Measurements from ENCODE around the gene IQCF6. TPM values are rescaled to one million over a fixed set of nuclear protein-coding genes. Genes with fewer than 3 reads are reported as not detected.
"Not testable (repeated sequence)": the region's sequence is repeated elsewhere in the genome, so short reads cannot be mapped to it uniquely, and the experiment has no call there.

Gene IQCF6
- total RNA-seq, 1 donor from 2014 or later = not detected

DNA sequence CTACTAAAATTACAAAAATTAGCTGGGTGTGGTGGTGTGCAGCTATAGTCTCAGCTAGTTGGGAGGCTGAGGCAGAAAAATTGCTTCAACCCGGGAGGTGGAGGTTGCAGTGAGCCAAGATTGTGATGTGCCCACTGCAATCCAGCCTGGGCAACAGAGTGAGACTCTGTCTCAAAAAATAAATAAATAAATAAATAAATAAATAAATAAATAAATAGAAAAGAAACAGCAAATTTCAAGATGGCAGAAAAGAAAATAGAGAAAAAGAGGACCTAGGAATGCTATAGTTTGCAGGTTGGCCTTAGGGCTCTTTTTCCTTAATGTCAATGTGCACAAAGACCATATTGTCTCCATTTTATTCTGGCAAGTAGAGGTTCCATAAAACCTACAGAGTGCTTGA lies 28.2 kb downstream of the IQCF6 start:
- TF ChIP-seq, protein P1, sequence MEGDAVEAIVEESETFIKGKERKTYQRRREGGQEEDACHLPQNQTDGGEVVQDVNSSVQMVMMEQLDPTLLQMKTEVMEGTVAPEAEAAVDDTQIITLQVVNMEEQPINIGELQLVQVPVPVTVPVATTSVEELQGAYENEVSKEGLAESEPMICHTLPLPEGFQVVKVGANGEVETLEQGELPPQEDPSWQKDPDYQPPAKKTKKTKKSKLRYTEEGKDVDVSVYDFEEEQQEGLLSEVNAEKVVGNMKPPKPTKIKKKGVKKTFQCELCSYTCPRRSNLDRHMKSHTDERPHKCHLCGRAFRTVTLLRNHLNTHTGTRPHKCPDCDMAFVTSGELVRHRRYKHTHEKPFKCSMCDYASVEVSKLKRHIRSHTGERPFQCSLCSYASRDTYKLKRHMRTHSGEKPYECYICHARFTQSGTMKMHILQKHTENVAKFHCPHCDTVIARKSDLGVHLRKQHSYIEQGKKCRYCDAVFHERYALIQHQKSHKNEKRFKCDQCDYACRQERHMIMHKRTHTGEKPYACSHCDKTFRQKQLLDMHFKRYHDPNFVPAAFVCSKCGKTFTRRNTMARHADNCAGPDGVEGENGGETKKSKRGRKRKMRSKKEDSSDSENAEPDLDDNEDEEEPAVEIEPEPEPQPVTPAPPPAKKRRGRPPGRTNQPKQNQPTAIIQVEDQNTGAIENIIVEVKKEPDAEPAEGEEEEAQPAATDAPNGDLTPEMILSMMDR (IDR thresholded peaks at IDR 0.05) = no peak
- intact Hi-C loops (cut with micrococcal nuclease) = no loop called here
- Mint-ChIP-seq H3K27me3 (peaks cover 14% of the 10 kb centered on the region), H3K9me3 (peaks cover 8% of the 10 kb centered on the region), H3K4me1 (no peaks in the 10 kb centered on the region), H3K4me3 (no peak overlapping the region), H3K36me3 (ENCODE audit: low read depth) (no peaks in the 10 kb centered on the region), H3K27ac (no peak overlapping the region)
- ATAC-seq (ENCODE audit: low read depth) (no peak), DNase-seq (no peak)
- CTCF ChIA-PET = no interaction called here
- POLR2A ChIA-PET = no interaction called here

DNA sequence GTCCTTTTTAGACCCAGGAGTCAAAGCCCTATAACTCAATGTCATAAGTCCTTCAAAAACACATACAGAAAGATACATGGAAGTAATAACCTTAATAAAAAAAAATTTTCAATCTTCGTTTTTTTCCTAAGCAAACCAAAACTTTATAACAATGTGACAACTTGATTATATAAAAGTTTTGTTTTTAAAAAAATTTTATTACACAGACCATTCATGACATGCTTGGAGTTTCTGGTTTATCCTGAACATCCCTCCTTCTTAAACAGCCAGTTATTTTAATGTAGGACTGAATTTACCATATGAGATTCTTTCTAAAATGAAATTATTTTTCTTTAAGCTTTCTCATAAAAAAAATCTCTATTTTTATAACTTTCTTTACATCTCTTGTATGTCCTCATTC lies 30.7 kb downstream of the IQCF6 start:
- no peak for DNase-seq
- Mint-ChIP-seq H3K4me1 (peaks cover under 1% of the 10 kb centered on the region), H3K36me3 (ENCODE audit: low read depth) (no peaks in the 10 kb centered on the region), H3K4me3 (no peak overlapping the region), H3K27ac (no peak overlapping the region), H3K9me3 (no peaks in the 10 kb centered on the region), H3K27me3 (peaks cover 9% of the 10 kb centered on the region)
- TF ChIP-seq, protein P1 (IDR thresholded peaks at IDR 0.05) = no peak
- POLR2A ChIA-PET = no interaction called here
- CTCF ChIA-PET = no interaction called here
- intact Hi-C loops (cut with micrococcal nuclease) = no loop called here
- ATAC-seq (ENCODE audit: low read depth) = no peak

DNA sequence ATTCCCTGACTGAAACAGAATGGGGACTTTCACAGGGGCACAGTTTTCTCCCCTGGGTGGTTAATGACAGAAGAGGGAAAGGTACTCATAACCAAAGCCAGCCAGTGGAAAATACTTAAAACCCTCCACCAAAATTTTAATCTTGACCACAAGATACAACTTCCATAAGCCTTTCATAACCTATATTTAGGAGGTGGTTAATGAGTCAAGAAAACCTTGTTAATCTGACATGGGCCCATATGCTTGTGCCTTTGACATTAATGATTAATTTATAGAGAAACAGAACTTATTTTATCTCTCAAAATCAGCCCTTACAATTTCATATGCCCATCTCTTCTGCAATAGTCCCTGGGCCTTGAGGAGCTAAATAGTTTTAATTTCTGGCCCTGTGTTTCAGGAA lies 31.2 kb downstream of the IQCF6 start:
- H3K27me3 Mint-ChIP-seq = peaks cover 9% of the 10 kb centered on the region
- CTCF ChIA-PET = no interaction called here
- POLR2A ChIA-PET = no interaction called here
- no peaks in the 10 kb centered on the region for H3K36me3 Mint-ChIP-seq (ENCODE audit: low read depth)
- intact Hi-C loops (cut with micrococcal nuclease) = no loop called here
- DNase-seq (no peak), ATAC-seq (ENCODE audit: low read depth) (no peak)
- H3K9me3 Mint-ChIP-seq = no peaks in the 10 kb centered on the region
- TF ChIP-seq, protein P1 (IDR thresholded peaks at IDR 0.05) = no peak
- peaks cover 4% of the 10 kb centered on the region for H3K4me1 Mint-ChIP-seq
- no peak overlapping the region for H3K27ac Mint-ChIP-seq
- H3K4me3 Mint-ChIP-seq = no peak overlapping the region

DNA sequence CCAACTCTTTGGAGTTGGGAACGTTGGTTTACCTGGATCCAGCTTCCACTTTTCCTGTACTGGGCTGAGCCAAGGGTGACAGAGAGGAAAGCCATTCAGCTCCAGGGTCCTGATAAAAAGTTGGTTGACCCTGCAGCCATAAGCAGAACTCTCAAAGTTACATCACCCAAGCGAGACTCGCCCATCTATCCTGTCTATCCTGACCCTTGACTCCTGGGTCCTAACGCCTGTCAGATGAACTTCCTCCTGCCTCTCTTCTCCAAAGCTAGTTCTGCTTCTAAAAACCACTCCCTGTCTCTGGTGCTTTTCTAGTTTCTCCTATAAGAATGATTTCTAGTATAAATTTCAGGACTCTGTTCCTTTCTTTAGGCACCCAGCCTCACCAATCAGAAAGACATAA lies 36.1 kb downstream of the IQCF6 start:
- H3K27ac Mint-ChIP-seq; DNase-seq; CTCF ChIA-PET; POLR2A ChIA-PET; H3K4me3 Mint-ChIP-seq; ATAC-seq (ENCODE audit: low read depth); H3K36me3 Mint-ChIP-seq (ENCODE audit: low read depth); H3K4me1 Mint-ChIP-seq; intact Hi-C loops (cut with micrococcal nuclease); H3K9me3 Mint-ChIP-seq: not testable (repeated sequence)
- H3K27me3 Mint-ChIP-seq = peaks cover 23% of the 10 kb centered on the region

DNA sequence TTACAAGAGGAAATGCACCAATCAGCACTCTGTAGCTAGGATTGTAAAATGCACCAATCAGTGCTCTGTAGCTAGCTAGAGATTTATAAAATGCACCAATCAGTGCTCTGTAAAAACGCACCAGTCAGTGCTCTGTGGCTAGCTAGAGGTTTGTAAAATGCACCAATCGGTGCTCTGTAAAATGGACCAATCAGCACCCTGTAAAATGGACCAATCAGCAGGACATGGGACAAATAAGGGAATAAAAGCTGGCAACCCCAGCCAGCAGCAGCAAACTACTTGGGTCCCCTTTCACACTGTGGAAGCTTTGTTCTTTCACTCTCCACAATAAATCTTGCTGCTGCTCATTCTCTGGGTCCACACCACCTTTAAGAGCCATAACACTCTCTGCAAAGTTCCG lies 36.7 kb downstream of the IQCF6 start:
- H3K9me3 Mint-ChIP-seq; H3K4me1 Mint-ChIP-seq; intact Hi-C loops (cut with micrococcal nuclease); H3K27ac Mint-ChIP-seq; ATAC-seq (ENCODE audit: low read depth); DNase-seq; H3K36me3 Mint-ChIP-seq (ENCODE audit: low read depth); POLR2A ChIA-PET; H3K4me3 Mint-ChIP-seq: not testable (repeated sequence)
- peaks cover 29% of the 10 kb centered on the region for H3K27me3 Mint-ChIP-seq
- CTCF ChIA-PET = interaction anchor here (0.6 kb wide), 1 partner anchor 141 kb away, joined by 3 read pairs; no protein-coding TSS in a partner anchor

DNA sequence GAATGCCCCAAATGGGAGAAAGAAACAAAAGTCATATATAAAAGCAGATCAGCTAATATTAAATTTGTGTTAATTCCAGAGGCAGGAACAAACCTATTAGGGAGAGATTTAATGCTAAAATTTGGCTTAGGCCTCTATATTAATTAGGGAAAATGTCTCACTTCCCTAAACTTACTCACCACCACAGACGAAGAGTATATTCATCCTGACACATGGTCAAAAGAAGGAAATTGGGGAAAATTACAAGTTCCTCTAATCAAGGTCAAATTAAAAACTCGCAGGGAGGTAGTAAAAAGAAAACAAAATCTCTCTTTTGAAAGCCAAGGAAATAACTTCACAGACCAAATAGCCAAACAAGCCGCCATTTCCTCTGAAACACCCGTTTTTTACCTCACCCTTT lies 39.9 kb downstream of the IQCF6 start:
- Mint-ChIP-seq H3K27ac (no peak overlapping the region), H3K9me3 (no peaks in the 10 kb centered on the region), H3K27me3 (peaks cover 41% of the 10 kb centered on the region), H3K4me1 (peaks cover 4% of the 10 kb centered on the region), H3K4me3 (no peak overlapping the region), H3K36me3 (ENCODE audit: low read depth) (no peaks in the 10 kb centered on the region)
- ChIA-PET POLR2A (no interaction called here), CTCF (no interaction called here)
- ATAC-seq (ENCODE audit: low read depth) (no peak), DNase-seq (no peak)
- intact Hi-C loops (cut with micrococcal nuclease) = no loop called here
- TF ChIP-seq, protein P1 (IDR thresholded peaks at IDR 0.05) = no peak
